Upper lobe of left lung (tissue), 4 donors: ENCODE results near the gene TGOLN2.
"Not testable (repeated sequence)": the region's sequence is repeated elsewhere in the genome, so short reads cannot be mapped to it uniquely, and the experiment has no call there.

Experiments used
- CTCF ChIP-seq, 6 experiments: fragments of 450-650 bp in 4 of 6; fragments of 200-600 bp in 2 of 6; sonication (generic) in 2 of 6; IDR thresholded peaks; one replicate each; pipeline ENCODE4 v1.5.1; 2016 to 2019; ENCODE audit warnings: antibody characterized with exemption in 6 of 6
- POLR2A ChIP-seq, 4 donors: fragments of 450-650 bp; IDR thresholded peaks; one replicate each; pipeline ENCODE4 v1.5.1; 2016 to 2017; ENCODE audit warnings: antibody characterized with exemption in 4 of 4, mild to moderate bottlenecking in 2 of 4
- POLR2AphosphoS5 ChIP-seq, 2 donors: sonication (generic); formaldehyde crosslinking; IDR thresholded peaks; one replicate each; pipeline ENCODE4 v1.5.1; 2017; ENCODE audit warnings: antibody characterized with exemption in 2 of 2

DNA sequence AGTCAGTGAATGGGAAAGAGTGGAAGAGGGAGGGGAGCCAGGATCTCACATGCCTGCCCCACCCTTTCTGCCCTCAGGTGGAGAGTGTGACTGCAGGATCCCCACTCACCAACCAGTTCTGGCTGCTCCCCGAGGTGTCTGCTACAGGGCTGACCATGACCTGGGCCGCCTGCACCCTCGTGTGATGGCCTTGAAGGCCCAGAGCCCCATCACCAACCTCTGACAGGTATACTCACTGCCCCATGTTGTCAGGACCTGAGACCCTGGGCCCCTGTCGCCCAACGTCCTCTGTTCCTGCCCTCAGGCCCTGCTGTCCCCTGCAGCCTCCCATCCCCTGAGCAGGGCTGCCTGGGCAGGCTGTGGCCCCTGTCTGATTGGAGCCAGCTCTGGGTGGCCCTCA, 11.9 kb downstream of the TGOLN2 start:
- not testable (repeated sequence) for TF ChIP-seq POLR2A, CTCF, POLR2AphosphoS5 (IDR thresholded peaks at IDR 0.05)
